ENCODE results near the gene ENO4.

Gene ENO4

GRCh38 chr10:116831790-116832189 is 17.5 kb upstream of the ENO4 start:
- DNase-seq = no peak

DNA sequence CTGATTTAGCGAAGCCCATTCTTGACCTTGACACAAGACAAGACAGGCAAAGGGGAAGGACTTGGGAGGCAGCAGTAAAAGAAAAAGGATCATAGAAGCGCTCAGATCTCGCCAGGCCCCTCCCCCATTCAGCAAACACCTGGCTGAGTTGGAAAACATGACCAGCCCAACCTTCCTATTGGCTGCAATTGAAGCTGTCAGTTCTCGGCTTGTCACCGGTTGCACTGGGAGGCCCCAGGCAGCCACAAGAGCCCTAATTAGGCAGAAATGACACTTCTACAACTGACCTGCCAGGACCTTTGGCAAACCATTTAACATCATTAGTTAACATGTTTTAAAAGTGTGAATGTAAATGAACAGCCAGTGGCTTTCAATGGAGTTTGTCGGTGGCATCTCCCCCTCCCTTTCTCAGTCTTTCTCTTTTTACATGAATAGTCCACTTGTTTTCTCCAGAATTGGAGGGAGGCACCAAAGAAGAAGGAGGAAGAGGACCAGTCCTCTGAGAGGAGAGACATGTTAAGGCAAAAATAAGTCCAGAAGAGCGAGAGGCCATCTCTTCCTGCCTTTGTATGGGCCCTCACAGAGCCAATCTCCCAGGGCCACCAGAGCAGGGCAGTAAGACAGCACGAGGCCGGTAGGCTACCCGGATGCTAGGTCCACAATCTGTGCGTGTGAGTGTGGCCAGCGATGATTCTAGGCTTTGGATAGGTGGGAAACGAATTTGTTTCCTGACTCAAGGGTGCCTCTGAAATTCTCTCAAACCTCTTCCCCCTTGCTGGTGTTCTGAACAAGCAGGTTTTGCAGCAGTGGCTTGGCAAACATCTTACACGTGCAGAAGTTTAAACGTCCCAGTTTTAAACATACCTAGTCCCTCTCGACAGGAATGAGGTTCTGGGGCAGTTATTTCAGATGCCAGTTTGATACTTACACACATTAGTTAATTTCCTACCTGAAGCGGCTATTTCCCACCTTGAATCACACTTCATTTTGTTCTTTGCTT is 15.0 kb upstream of the ENO4 start:
- DNase-seq = peak; percentile 30 to 43

- DNase-seq = no peak
These were observed 13.6 kb upstream of the ENO4 start for GRCh38 chr10:116835658-116836057.

DNA sequence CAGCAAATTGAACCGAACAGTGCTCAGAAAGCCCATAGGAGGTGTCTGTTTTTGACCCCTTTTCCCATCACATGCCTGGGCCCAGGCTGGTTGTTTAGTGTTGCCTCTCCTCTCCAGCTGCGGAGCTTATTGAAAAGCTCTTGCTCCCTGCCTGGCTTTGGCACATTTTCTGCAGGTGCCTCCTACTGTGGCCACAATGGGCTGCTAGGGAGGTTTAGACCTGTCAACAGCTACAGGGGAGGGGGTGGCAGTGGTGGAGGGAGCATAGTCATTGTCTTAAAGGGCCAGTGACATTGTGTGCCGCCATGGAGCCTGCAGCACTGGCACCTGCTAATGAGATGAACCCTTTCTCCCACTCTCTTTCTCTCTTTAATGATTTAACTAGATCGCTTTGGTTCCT is 13.2 kb upstream of the ENO4 start:
- peak; percentile 36 to 52 for DNase-seq

- DNase-seq = peak; percentile 39 to 45
These were observed 12.3 kb upstream of the ENO4 start for GRCh38 chr10:116836902-116837523.

- DNase-seq = no peak
These were observed 11.1 kb upstream of the ENO4 start for GRCh38 chr10:116838143-116838725.

GRCh38 chr10:116840389-116841075 is 8.8 kb upstream of the ENO4 start:
- no peak for DNase-seq

DNA sequence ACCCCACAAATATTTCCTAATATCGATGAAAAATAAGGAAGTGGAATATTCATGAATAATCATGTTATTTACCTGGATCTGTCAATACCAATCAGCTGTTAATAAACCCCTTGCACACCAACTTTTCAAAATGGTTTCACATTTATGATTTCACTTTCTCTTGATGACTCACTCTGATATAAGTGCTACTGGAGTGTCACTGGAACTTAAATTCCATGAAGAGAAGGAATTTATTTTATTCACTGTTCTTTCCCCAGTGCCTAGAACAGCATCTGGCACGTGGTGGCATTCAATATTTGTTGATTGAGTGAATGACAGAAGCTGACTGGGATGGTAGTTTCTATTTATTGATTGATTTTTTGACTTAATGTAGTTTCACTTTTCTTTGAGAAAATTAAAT is 3.5 kb upstream of the ENO4 start:
- DNase-seq = no peak

GRCh38 chr10:116848032-116848943 is 1.0 kb upstream of the ENO4 start:
- DNase-seq = no peak

GRCh38 chr10:116848944-116849247 is 403 bp upstream of the ENO4 start:
- DNase-seq = no peak

DNA sequence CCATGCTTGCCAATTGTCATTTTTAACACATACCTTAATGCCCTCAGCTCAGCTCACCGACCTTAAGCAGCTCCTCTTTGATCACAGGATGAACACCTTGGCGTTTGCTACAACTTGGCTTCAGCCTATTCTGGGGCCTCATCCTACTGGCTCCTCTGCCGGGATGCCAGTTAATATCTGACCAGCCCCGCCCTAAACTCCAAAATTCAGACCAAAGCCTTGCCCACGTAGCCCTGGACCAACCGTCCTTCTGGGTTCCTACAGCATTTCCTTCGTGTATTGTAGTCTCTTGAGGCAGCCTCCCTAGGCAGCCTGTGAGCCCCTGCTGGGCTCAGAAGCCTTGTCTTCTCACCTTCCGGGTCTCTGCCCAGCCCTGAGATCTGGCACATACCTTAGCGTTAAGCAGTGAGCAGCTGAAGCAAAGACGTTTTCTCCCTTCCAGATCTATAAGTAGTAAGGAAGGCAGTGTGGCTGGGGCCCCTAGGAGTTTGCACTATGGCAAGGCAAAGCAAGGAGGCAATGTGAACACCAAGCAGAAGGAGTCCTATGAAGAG is 836 bp downstream of the ENO4 start:
- no peak for DNase-seq

DNA sequence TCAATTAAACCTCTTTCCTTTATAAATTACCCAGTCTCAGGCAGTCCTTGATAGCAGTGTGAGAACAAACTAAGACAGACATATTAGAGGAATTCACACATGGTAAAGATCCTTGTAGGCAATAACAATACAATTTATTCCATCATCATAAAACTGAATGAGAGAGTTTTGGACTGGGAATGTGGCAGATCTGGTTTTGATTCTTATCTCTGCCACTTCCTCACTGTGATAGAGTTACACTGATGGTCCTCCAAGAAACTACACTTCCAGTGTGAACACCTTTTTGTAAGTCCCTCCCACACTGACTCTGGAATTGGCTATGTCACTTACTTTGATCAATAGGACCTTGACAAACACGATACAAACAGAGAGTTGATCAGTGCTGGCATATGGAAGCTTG is 2.9 kb downstream of the ENO4 start:
- no peak for DNase-seq

DNA sequence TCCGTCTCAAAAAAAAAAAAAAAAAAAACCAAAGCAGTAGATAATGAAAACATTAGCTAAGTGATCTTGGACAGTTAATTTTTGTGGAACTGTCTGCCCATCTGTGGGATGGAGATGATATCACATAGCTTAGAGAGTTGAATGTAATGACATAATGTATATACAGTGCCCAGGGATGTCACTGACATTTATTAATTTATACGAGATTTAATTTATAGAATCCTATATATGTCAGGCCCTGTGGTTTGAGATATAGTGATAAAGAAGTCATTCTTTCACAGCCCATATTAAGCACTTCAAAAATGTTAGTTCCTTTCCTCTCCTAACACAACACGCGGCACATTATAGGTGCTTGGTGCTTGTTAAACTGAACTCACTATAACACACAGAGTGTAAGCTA is 4.0 kb downstream of the ENO4 start:
- no peak for DNase-seq

DNA sequence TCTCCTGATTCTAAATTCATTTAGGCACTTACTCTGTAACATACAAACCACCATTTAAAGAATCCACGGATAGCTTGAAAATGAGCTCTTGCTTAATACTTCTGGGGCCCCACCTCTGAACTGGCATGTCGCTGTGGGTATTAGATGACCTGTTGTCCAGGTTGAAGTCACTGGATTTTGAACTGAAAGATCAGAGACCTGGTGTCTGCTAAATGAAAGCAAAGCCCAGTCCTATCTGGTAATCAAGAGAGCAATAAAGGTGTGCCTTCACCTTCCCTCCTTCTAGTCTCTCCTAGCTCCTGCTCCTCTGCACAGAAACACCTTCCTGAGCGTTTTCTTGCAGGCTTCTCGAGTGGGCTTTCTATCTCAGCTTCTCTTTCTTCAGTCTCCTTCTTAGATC is 4.4 kb downstream of the ENO4 start:
- no peak for DNase-seq

DNA sequence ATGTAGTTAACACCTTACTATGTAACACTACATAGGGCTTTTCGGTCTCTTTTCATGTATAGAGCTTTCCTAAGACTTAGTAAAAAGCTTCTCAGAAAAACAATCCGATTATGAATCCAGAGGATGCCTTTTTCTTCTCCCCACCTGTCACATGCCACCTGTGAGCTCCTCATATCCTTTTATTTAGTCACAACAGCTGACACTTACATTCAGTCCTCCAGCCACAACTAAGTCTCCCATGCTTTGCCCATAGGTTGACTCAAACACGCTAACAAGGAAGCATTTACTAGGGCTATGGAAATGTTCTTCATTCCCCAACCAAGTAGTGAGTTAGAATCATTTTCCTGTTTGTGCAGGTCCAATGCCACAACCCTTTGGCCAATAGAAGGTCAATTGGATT is 7.9 kb downstream of the ENO4 start:
- DNase-seq = no peak

DNA sequence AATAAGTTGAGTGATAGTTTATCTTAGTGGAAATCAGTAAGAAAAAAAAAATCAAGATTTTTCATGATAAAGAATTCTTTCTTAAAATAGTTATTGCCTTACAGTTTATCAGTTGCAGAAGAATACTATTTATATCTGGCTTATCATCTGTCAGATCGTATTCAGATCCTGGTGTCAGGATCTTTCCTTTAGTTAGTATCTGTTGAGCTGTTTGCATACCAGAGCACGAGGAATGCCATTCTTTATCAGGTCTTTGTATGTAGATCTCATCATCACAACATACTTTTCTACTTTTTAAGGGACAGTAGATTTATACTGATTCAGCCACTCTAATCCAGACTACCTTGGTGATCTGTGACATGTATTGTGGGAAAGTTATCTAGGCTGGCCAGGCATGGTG is 12.5 kb downstream of the ENO4 start:
- DNase-seq = no peak

- DNase-seq = no peak
These were observed 15.1 kb downstream of the ENO4 start for GRCh38 chr10:116864436-116864835.

DNA sequence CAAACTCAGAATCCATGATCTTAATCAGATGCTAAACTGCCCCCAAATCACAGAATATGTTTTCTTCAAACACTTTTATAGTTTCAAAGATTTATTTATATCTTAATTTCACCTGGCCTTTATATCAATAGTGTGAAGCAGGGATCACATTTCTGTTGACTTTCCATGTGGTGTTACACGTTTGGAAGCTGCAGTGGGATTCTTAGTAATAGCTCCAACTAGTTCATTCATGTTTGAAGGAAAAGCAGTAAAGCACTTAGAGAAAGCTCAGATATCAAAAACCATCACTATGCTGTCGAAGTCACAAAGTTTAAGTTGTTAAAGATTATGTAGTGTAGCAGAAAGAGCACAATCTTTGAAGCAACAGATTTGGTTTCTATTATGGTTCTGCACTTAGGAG is 16.8 kb downstream of the ENO4 start:
- DNase-seq = no peak

DNA sequence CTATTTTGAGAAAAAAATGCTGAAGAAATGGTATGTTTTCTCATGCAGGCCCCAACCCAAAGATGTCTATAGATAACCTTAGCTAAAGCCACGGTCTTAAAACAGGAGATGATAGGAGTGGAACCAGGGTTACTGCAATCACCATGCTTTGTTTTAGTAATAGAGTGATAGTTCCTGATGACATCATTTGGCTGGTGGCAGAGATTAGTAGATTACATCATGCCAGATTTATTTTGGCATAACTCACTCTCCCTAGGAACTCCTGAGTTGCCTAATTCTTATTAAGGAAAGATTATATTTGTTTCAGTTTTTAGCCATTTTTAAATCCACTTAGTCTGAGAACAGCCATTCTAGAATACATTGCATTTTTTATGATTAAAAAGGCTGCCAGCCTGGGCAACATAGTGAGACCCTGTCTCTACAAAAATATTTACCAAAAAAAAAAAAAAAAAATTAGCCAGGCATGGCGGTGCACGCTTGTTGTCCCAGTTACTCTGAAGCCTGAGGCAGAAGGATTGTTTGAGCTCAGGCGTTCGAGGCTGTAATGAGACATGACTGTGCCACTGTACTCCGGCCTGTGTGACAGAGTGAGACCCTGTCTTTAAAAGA is 17.8 kb downstream of the ENO4 start:
- DNase-seq = no peak

GRCh38 chr10:116868198-116868676 is 18.9 kb downstream of the ENO4 start:
- no peak for DNase-seq

DNA sequence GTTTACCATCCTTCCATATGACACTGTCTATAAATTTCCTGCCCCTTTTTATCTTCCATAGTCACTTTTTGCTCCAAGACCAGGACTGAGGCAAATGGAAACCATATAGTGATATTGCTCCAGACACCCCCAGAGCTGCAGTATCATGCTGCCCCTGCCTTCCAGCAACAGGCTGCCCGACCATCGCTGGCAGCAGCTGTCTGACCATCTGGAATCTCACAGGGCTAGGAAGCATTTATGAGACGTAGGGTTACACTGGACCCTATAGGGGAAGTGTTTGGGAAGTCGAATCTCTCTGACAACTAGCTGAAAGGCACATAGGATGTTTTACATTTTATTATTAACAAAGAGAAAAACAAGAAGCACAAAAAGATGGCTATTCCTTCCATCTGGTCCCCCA is 19.4 kb downstream of the ENO4 start:
- DNase-seq = no peak

- DNase-seq = no peak
These were observed 21.6 kb downstream of the ENO4 start for GRCh38 chr10:116870949-116871348.

Measured in NCI-H187 (cell line).